NB4 (cell line): ENCODE results near the gene SLC4A3.

Experiments used
- DNase-seq: peaks from one replicate; pipeline ENCODE4 v3.0.0; 2010; ENCODE audit warnings: low read depth
- H3K4me3 ChIP-seq: one replicate; pipeline ENCODE4 v1.5.1; 2011; ENCODE audit warnings: mild to moderate bottlenecking, low read depth, low read length, moderate library complexity
- CTCF ChIP-seq: IDR thresholded peaks from one replicate; pipeline ENCODE4 v1.5.1; 2012; ENCODE audit warnings: low read depth, low read length
- MYC ChIP-seq: IDR thresholded peaks from 2 replicates; pipeline ENCODE4 v1.6.1; 2011; ENCODE audit warnings: low read depth, low read length
- POLR2A ChIP-seq: IDR thresholded peaks from 2 replicates; pipeline ENCODE4 v1.6.1; 2011; ENCODE audit warnings: mild to moderate bottlenecking; ENCODE audit not compliant: insufficient read length; ENCODE audit errors: extremely low read depth
- TF ChIP-seq, protein P1 (sequence below): IDR thresholded peaks from 2 replicates; pipeline ENCODE4 v1.6.1; 2011; ENCODE audit warnings: low read depth, low read length

Gene SLC4A3

DNA sequence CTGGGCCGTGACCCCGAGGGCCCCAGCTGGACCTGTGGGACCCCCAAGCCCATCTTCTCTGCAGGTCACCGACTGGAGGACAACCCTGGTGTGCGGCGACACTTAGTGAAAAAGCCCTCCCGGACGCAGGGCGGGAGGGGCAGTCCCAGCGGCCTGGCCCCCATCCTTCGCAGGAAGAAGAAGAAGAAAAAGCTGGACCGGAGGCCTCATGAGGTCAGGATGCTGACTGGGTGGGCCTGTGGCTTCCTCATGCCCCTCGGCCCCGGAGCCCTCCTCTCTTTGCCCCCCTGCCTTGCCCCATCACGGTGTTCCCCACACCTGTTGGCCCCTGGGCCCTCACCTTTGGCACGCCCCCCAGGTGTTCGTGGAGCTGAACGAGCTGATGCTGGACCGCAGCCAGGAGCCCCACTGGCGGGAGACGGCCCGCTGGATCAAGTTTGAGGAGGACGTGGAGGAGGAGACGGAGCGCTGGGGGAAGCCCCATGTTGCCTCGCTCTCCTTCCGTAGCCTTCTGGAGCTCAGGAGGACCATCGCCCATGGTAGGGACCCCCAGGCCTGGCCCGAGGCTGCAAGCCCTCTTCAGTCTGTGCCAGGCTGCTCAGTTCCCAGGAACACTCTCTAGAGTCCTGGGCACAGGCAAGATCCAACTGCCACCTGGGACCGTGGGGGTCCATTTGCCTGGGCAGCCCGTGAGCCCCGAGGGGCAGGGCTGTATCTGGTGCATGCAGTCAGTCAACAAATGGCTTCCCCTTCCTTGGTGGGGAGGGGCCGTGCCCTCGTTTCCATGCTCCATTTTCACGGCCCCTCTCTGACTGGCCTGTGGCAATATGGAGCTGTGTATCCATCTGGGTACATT is 4.7 kb downstream of the SLC4A3 start:
- DNase-seq, result no peak
- no peak for TF ChIP-seq POLR2A
- TF ChIP-seq, protein P1, sequence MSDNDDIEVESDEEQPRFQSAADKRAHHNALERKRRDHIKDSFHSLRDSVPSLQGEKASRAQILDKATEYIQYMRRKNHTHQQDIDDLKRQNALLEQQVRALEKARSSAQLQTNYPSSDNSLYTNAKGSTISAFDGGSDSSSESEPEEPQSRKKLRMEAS, result no peak
- TF ChIP-seq CTCF, result no peak
- TF ChIP-seq MYC, result no peak

DNA sequence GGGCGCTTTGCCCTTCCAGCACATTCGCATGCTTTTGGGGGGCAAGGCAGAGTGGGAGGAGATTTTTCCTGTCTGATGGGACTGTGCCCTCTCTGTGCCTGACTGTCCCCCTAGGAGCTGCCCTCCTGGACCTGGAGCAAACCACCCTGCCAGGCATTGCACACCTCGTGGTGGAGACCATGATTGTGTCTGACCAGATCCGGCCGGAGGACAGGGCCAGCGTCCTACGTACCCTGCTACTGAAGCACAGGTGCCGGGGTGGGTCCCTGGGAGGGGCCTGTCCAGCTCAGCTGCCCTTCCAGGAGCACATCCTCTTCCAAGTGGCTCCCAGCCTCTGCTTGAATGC is 5.3 kb downstream of the SLC4A3 start:
- TF ChIP-seq POLR2A, result no peak
- TF ChIP-seq, protein P1, result no peak
- TF ChIP-seq MYC, result no peak
- TF ChIP-seq CTCF, result no peak
- DNase-seq, result no peak
- H3K4me3 ChIP-seq, result no peak overlapping the region

More for the DNA sequence above, 4.7 kb downstream of the SLC4A3 start:
- no peak overlapping the region for H3K4me3 ChIP-seq

GRCh38 chr2:219633276-219634065 is 6.0 kb downstream of the SLC4A3 start:
- no peak for TF ChIP-seq MYC
- TF ChIP-seq, protein P1, result no peak
- no peak for TF ChIP-seq CTCF
- no peak for TF ChIP-seq POLR2A
- H3K4me3 ChIP-seq, result no peak overlapping the region
- DNase-seq, result no peak

DNA sequence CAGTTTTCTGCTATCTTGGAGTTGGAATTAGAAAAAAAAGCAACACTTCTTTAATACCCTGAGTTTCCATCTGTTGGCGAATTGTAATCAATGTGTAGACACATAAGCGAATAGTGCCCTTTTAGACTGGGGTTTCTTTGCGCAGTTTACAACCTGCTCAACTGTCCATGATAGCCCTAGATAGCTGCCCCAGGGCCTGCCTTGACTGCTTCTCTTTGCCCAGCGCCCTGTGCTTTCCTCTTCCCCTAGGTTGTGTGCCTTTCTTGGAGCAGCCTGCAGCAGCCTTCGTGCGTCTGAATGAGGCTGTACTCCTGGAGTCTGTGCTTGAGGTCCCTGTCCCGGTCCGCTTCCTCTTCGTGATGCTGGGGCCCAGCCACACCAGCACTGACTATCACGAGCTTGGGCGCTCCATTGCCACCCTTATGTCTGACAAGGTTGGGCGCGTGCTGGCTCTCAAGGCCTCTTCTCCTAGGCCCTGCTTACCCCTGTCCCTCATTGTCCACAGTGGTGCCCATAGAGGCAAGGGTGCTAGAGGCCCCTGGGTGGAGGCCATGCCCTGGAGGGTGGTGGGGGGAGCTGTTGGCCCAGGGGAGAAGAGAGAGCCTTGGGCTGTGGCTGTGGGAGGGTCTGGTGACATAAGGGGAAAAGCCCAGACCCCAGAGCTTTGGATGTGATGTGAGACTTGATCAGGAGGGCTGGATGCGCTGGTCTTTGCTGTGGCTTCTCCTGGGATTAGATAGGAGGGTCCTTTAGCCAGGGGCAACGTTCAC is 6.9 kb downstream of the SLC4A3 start:
- H3K4me3 ChIP-seq, result no peak overlapping the region
- DNase-seq, result no peak
- TF ChIP-seq, protein P1, result no peak
- TF ChIP-seq MYC, result no peak
- TF ChIP-seq POLR2A, result no peak
- TF ChIP-seq CTCF, result no peak

DNA sequence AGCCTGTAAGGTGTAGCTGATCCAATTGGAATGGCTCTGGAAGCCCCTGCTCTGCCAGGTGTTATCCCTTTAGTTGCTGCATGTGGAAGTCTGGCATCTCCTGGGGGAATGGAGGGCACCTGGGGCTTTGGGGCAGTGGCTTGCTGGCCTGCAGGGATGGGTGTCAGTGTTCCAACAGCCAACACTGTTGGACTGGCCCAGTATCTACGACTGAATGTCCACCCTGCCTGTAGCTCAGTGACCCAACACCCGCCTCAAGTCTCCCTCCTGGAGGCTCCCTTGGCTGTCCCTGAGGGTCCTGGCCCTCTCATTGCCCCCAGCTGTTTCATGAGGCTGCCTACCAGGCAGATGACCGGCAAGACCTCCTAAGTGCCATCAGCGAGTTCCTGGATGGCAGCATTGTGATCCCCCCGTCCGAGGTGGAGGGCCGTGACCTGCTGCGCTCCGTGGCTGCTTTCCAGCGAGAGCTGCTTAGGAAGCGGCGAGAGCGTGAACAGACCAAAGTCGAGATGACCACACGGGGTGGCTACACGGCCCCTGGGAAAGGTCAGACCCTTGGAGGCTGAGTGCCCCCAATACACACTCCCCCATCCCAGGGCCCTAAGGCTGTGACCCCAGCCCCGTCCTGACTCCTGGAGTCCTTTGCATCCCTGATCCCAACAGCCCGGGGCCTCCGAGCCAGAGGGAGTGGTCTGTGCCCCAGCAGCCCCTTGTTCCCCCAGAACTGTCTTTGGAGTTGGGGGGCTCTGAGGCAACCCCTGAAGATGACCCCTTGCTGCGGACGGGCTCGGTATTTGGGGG is 7.7 kb downstream of the SLC4A3 start:
- no peak for DNase-seq
- H3K4me3 ChIP-seq, result no peak overlapping the region
- no peak for TF ChIP-seq MYC
- no peak for TF ChIP-seq CTCF
- no peak for TF ChIP-seq POLR2A
- TF ChIP-seq, protein P1, result no peak
